Neuron (in vitro differentiated cells): Measurements from ENCODE around the gene C3orf20.
A peak's percentile ranks its signal among the peaks of the same experiment; 100 is the strongest.
"Not testable (repeated sequence)": the region's sequence is repeated elsewhere in the genome, so short reads cannot be mapped to it uniquely, and the experiment has no call there.

Experiments used
- H2AFZ ChIP-seq: one replicate; pipeline ENCODE4 v1.6.1; 2013; ENCODE audit warnings: low read depth, mild to moderate bottlenecking, inconsistent platforms, low read length, moderate library complexity
- H3K27me3 ChIP-seq: one replicate; pipeline ENCODE4 v1.6.1; 2013; ENCODE audit warnings: low read length; ENCODE audit not compliant: insufficient read depth
- H3K36me3 ChIP-seq: one replicate; pipeline ENCODE4 v1.6.1; 2013; ENCODE audit warnings: low read length; ENCODE audit not compliant: insufficient read depth
- H3K4me1 ChIP-seq: one replicate; pipeline ENCODE4 v1.6.1; 2013; ENCODE audit warnings: low read length; ENCODE audit not compliant: insufficient read depth
- H3K4me3 ChIP-seq: 2 replicates; pipeline ENCODE4 v1.5.1; 2013; ENCODE audit warnings: mild to moderate bottlenecking, low read length, moderate library complexity
- H3K9me3 ChIP-seq: one replicate; pipeline ENCODE4 v1.6.1; 2013; ENCODE audit warnings: low read length

The C3orf20 gene

GRCh38 chr3:14640157-14640562, 34.8 kb upstream of the C3orf20 start:
- no peak overlapping the region for H2AFZ ChIP-seq
- H3K36me3 ChIP-seq = no peaks in the 10 kb centered on the region
- H3K9me3 ChIP-seq = no peaks in the 10 kb centered on the region
- H3K27me3 ChIP-seq = peaks cover 13% of the 10 kb centered on the region
- H3K4me3 ChIP-seq = no peak overlapping the region
- no peaks in the 10 kb centered on the region for H3K4me1 ChIP-seq

DNA sequence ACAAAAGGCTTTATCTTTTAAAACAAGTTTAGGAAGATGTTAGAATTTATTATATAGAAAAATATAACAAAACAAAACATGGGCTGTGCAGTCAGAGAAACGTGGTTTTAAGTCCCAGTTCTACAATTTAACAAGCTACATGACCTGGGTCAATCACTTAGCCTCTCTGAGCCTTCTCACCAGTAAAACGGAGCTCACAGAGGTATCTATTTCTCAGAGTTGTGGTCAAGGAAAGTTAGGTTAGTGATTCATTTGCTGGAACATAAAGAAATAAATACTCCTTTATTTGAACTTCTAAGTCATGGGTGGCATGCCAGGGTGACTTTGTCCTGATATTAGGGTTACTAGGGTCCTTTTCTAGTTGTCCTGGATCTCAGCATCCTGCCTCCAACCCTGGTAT, 34.2 kb upstream of the C3orf20 start:
- Histone ChIP-seq H2AFZ (no peak overlapping the region), H3K9me3 (no peaks in the 10 kb centered on the region), H3K4me3 (no peak overlapping the region), H3K36me3 (no peaks in the 10 kb centered on the region), H3K27me3 (peaks cover 13% of the 10 kb centered on the region), H3K4me1 (no peaks in the 10 kb centered on the region)

GRCh38 chr3:14641346-14641745, 33.6 kb upstream of the C3orf20 start:
- H3K27me3 ChIP-seq = peaks cover 13% of the 10 kb centered on the region
- H3K4me3 ChIP-seq = no peak overlapping the region
- H3K4me1 ChIP-seq = no peaks in the 10 kb centered on the region
- H3K36me3 ChIP-seq = no peaks in the 10 kb centered on the region
- no peaks in the 10 kb centered on the region for H3K9me3 ChIP-seq
- H2AFZ ChIP-seq = no peak overlapping the region

GRCh38 chr3:14645453-14645852, 29.5 kb upstream of the C3orf20 start:
- Histone ChIP-seq H3K27me3 (peaks cover under 1% of the 10 kb centered on the region), H3K9me3 (no peaks in the 10 kb centered on the region), H3K4me1 (no peaks in the 10 kb centered on the region), H3K36me3 (no peaks in the 10 kb centered on the region), H3K4me3 (no peak overlapping the region), H2AFZ (no peak overlapping the region)

DNA sequence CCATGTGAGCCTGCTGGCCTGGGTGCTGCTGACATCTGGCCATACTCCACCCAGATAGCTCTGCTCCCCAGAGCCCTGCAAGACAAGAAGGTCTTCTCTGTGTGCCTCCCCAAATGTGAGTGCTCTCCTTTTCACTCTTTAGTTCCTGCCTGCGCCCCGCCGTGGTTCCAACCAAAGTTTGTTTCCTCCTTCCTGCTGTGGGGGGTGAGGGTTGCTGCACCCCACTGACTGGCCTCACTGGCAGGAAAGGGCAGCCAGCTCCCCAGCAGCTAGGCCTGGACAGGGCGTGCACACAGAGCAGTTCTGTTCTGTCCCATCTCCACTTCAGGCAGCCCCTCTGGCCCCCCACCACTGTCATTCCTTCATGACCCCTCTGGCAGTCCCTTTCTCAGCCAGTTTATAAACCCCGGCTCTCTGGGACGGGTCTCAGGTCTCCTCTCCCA, 28.8 kb upstream of the C3orf20 start:
- Histone ChIP-seq H3K4me3 (no peak overlapping the region), H2AFZ (no peak overlapping the region), H3K36me3 (no peaks in the 10 kb centered on the region), H3K4me1 (no peaks in the 10 kb centered on the region), H3K27me3 (no peaks in the 10 kb centered on the region), H3K9me3 (no peaks in the 10 kb centered on the region)

- no peak overlapping the region for H2AFZ ChIP-seq
- no peaks in the 10 kb centered on the region for H3K36me3 ChIP-seq
- H3K4me1 ChIP-seq = no peaks in the 10 kb centered on the region
- H3K27me3 ChIP-seq = no peaks in the 10 kb centered on the region
- no peak overlapping the region for H3K4me3 ChIP-seq
- no peaks in the 10 kb centered on the region for H3K9me3 ChIP-seq
Observed at GRCh38 chr3:14646589-14647413, 28.1 kb upstream of the C3orf20 start.

GRCh38 chr3:14647976-14648955, 26.7 kb upstream of the C3orf20 start:
- no peak overlapping the region for H2AFZ ChIP-seq
- H3K4me1 ChIP-seq = peaks cover 5% of the 10 kb centered on the region
- no peaks in the 10 kb centered on the region for H3K36me3 ChIP-seq
- H3K9me3 ChIP-seq = no peaks in the 10 kb centered on the region
- H3K4me3 ChIP-seq = no peak overlapping the region
- H3K27me3 ChIP-seq = no peaks in the 10 kb centered on the region

DNA sequence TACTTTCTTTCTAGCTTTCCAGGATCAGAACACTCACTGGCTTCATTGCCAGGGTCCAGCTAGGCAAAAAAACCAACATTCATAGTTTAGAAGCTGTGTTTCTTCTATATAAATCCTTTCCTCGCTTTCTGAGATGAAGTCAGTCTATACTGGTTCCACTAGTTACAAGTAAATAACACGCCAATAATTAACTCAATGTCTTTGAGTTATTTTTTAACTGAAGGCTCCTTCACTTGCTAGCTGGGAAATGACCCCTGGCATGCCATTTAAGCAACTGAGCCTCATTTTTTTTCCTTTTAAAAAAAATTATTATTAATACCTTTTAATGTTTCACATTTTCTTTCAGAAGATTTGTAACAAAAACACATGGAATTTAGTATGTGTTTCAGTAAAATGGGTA, 25.5 kb upstream of the C3orf20 start:
- no peak overlapping the region for H2AFZ ChIP-seq
- peaks cover 10% of the 10 kb centered on the region for H3K4me1 ChIP-seq
- H3K4me3 ChIP-seq = no peak overlapping the region
- H3K36me3 ChIP-seq = no peaks in the 10 kb centered on the region
- no peaks in the 10 kb centered on the region for H3K27me3 ChIP-seq
- H3K9me3 ChIP-seq = no peaks in the 10 kb centered on the region

GRCh38 chr3:14650193-14650592, 24.7 kb upstream of the C3orf20 start:
- H3K9me3 ChIP-seq = no peaks in the 10 kb centered on the region
- H3K27me3 ChIP-seq = no peaks in the 10 kb centered on the region
- H3K4me3 ChIP-seq = no peak overlapping the region
- peaks cover 10% of the 10 kb centered on the region for H3K4me1 ChIP-seq
- peaks cover 3% of the 10 kb centered on the region for H3K36me3 ChIP-seq
- H2AFZ ChIP-seq = no peak overlapping the region

DNA sequence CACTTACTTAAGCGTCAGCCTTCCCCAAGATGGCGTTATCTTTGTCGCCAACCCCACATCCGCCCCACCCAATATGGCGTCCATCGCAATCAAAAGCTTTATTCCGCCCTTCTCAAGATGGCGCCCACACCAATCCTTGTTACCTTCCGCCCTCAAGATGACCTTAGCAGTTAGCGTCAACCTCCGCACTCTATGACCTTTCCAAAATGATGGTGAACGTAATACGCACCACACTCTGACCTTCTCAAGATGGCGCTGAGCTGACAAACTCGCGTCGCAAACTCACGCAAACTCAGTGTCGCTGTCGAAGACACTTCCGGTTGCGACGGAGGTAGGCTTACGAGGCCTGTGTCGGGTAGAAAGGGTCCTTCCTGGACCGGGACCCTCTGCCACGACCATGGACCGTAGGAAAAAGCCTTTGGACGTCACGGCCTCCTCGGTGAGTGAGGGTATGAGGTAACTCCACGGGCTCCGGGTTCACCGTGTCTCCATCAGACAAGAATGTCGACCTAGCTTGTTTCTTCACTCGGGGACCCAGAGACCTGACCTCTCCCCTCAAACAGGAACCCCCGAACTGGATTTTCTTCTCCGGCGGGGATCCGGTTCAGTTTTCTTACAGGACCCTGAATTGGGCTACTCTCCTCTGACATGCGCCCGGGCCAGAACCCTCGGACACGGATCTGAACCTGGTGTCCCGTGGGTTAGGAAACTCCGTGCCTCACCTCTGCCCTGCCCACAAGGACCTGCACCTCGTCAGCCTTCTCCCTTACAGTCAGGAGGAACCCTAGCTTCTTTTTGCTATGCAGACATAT, 23.3 kb upstream of the C3orf20 start, which contains the start of gene CCDC174:
CCDC174 (plus strand) TSS at position 323 of the 812 bp plus-strand sequence; CDS start at position 398, 75 bp downstream.
- Histone ChIP-seq H3K9me3 (no peaks in the 10 kb centered on the region), H3K36me3 (peaks cover 13% of the 10 kb centered on the region), H2AFZ (peak within 1 kb of the TSS; percentile 9), H3K4me1 (peaks cover 10% of the 10 kb centered on the region), H3K27me3 (no peaks in the 10 kb centered on the region), H3K4me3 (peak within 1 kb of the TSS; percentile 74)

- Histone ChIP-seq H3K4me1 (peaks cover 10% of the 10 kb centered on the region), H3K36me3 (peaks cover 21% of the 10 kb centered on the region), H3K4me3 (peak overlapping the region; percentile 74)
- not testable (repeated sequence) for H3K9me3 ChIP-seq, H2AFZ ChIP-seq, H3K27me3 ChIP-seq
Observed at GRCh38 chr3:14652360-14652907, 22.5 kb upstream of the C3orf20 start.

DNA sequence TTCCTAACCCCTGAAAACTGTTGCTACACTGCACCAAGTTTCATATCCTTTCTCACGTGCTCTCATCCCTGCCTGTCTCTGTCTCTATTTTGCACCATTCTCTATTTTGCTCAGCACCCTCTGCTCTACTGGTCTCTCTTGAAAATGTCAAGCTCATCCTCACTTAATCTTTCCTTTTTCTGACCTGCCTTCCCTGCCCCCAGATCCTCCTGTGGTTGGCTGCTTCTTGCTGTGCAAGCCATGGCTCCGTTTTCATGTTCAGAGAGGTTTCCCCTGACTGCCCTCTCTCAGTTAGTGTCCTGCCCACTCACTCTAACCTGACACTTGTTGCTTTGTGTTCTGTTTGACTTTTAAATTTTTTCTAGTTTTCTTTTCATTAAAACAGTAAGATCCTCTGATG, 17.4 kb upstream of the C3orf20 start:
- Histone ChIP-seq H3K27me3 (no peaks in the 10 kb centered on the region), H3K9me3 (no peaks in the 10 kb centered on the region), H3K36me3 (peaks cover 67% of the 10 kb centered on the region), H3K4me1 (peaks cover 6% of the 10 kb centered on the region), H3K4me3 (no peak overlapping the region), H2AFZ (no peak overlapping the region)
